ENCODE data around the gene KRT34. TPM values are rescaled to one million over a fixed set of nuclear protein-coding genes. Genes with fewer than 3 reads are reported as not detected.

The KRT34 gene
- total RNA-seq, 1 donor from 2014 or later = not detected

- Histone ChIP-seq H3K27me3 (no peaks in the 10 kb centered on the region), H3K36me3 (no peaks in the 10 kb centered on the region), H3K4me3 (no peak overlapping the region), H3K9me3 (no peaks in the 10 kb centered on the region), H3K27ac (no peak overlapping the region), H3K4me1 (peaks cover 0 to 7% of the 10 kb centered on the region in 2 donors)
- no peak for DNase-seq (ENCODE audit: low spot score in 2 of 2)
- intact Hi-C loops (cut with DNase I) = no loop called here
- TF ChIP-seq CTCF (IDR thresholded peaks at IDR 0.05) = no peak
Observed at GRCh38 chr17:41421116-41421515, 39.0 kb upstream of the KRT34 start.

- DNase-seq (ENCODE audit: low spot score in 2 of 2) = no peak
- intact Hi-C loops (cut with DNase I) = no loop called here
- no peaks in the 10 kb centered on the region for H3K9me3 ChIP-seq
- no peak overlapping the region for H3K4me3 ChIP-seq
- H3K36me3 ChIP-seq = no peaks in the 10 kb centered on the region
- peaks cover 0 to 9% of the 10 kb centered on the region in 2 donors for H3K4me1 ChIP-seq
- no peaks in the 10 kb centered on the region for H3K27me3 ChIP-seq
- H3K27ac ChIP-seq = no peak overlapping the region
- TF ChIP-seq CTCF (IDR thresholded peaks at IDR 0.05) = no peak
Observed at GRCh38 chr17:41420134-41420533, 38.0 kb upstream of the KRT34 start.

GRCh38 chr17:41419716-41420115 lies 37.6 kb upstream of the KRT34 start:
- Histone ChIP-seq H3K36me3 (no peaks in the 10 kb centered on the region), H3K4me3 (no peak overlapping the region), H3K4me1 (peaks cover 0 to 9% of the 10 kb centered on the region in 2 donors), H3K27me3 (no peaks in the 10 kb centered on the region), H3K27ac (no peak overlapping the region), H3K9me3 (no peaks in the 10 kb centered on the region)
- intact Hi-C loops (cut with DNase I) = no loop called here
- DNase-seq (ENCODE audit: low spot score in 2 of 2) = no peak
- no peak for TF ChIP-seq CTCF (IDR thresholded peaks at IDR 0.05)

- no peak for DNase-seq (ENCODE audit: low spot score in 2 of 2)
Observed at GRCh38 chr17:41418116-41418860, 36.2 kb upstream of the KRT34 start.

GRCh38 chr17:41417576-41418015 lies 35.5 kb upstream of the KRT34 start:
- H3K4me3 ChIP-seq = no peak overlapping the region
- no peaks in the 10 kb centered on the region for H3K36me3 ChIP-seq
- peaks cover 0 to 9% of the 10 kb centered on the region in 2 donors for H3K4me1 ChIP-seq
- no peak for TF ChIP-seq CTCF (IDR thresholded peaks at IDR 0.05)
- H3K27me3 ChIP-seq = no peaks in the 10 kb centered on the region
- no peak overlapping the region for H3K27ac ChIP-seq
- DNase-seq (ENCODE audit: low spot score in 2 of 2) = no peak
- intact Hi-C loops (cut with DNase I) = no loop called here
- H3K9me3 ChIP-seq = no peaks in the 10 kb centered on the region

More at GRCh38 chr17:41418116-41418860, 36.2 kb upstream of the KRT34 start:
- Histone ChIP-seq H3K4me3 (no peak overlapping the region), H3K27me3 (no peaks in the 10 kb centered on the region), H3K36me3 (no peaks in the 10 kb centered on the region), H3K27ac (no peak overlapping the region), H3K9me3 (no peaks in the 10 kb centered on the region), H3K4me1 (peaks cover 0 to 9% of the 10 kb centered on the region in 2 donors)
- intact Hi-C loops (cut with DNase I) = no loop called here
- TF ChIP-seq CTCF (IDR thresholded peaks at IDR 0.05) = no peak

All from ascending aorta (tissue), 2 donors.